Measurements from ENCODE around the gene PRELID1. TPM values are rescaled to one million over a fixed set of nuclear protein-coding genes. Genes with fewer than 3 reads are reported as not detected.
A peak's percentile ranks its signal among the peaks of the same experiment; 100 is the strongest.

The PRELID1 gene
- total and polyA plus RNA-seq, 2 donors from 2014 or later: 90.8 to 351 TPM

DNA sequence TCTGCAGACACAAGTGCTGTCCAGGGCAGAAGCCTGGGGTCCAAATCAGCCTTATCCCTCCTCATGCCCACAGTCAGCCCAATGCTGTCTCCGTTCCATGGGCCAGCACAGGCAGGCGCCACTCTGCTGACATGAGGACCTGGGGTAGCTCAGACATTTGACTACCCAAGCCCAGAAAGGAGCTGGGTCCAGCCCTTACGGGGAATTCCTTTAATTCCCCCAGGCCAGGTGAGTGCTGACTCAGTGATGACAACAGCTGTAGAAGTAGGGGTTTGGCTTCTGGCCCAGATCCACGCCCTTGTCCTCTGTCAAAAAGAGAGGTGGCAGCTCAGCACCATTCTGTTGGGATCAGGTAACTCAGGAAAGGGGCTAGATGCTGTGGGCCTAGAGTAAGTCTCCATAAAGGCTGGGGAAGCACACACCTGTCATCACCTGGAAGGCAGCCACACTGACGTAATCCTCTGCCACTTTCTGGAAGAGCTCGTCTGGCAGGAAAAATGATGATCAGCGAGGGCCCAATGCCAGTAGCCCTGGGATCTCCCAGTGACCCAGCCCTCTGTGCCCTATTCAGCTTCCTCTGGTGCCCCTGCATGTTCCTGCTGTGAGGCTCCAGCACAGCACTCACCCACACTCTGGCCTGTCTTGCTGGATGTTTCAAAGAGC lies 2.0 kb upstream of the PRELID1 start:
- Histone ChIP-seq H3K27me3 (ENCODE audit: control insufficient read depth, insufficient read depth, low read length) (no peaks in the 10 kb centered on the region), H3K9me3 (ENCODE audit: control insufficient read depth in 2 of 3, insufficient read depth in 1 of 3, low read length in 3 of 3) (no peaks in the 10 kb centered on the region), H3K27ac (ENCODE audit: low read depth in 2 of 2, low read length in 2 of 2) (peak overlapping the region; percentile 11 to 29), H3K4me1 (ENCODE audit: control insufficient read depth in 2 of 3, insufficient read depth in 2 of 3, low read depth in 1 of 3, low read length in 3 of 3) (peaks cover 0 to 32% (median 4%) of the 10 kb centered on the region in 3 donors), H3K4me3 (ENCODE audit: low read length in 3 of 3) (no peak overlapping the region), H3K36me3 (ENCODE audit: control insufficient read depth in 2 of 3, insufficient read depth in 3 of 3, low read length in 3 of 3) (peaks cover 0 to 28% (median 14%) of the 10 kb centered on the region in 3 donors), H3K9ac (ENCODE audit: low read length in 3 of 3) (peak overlapping the region in 1 of 3 donors; percentile 16)
- TF ChIP-seq, protein P1, sequence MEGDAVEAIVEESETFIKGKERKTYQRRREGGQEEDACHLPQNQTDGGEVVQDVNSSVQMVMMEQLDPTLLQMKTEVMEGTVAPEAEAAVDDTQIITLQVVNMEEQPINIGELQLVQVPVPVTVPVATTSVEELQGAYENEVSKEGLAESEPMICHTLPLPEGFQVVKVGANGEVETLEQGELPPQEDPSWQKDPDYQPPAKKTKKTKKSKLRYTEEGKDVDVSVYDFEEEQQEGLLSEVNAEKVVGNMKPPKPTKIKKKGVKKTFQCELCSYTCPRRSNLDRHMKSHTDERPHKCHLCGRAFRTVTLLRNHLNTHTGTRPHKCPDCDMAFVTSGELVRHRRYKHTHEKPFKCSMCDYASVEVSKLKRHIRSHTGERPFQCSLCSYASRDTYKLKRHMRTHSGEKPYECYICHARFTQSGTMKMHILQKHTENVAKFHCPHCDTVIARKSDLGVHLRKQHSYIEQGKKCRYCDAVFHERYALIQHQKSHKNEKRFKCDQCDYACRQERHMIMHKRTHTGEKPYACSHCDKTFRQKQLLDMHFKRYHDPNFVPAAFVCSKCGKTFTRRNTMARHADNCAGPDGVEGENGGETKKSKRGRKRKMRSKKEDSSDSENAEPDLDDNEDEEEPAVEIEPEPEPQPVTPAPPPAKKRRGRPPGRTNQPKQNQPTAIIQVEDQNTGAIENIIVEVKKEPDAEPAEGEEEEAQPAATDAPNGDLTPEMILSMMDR (IDR thresholded peaks at IDR 0.05; ENCODE audit: borderline replicate concordance, extremely low read depth, insufficient read depth): no peak
- intact Hi-C loops (cut with DNase I): no loop called here
- FAIRE-seq: no peak
- DNase-seq: peak in 1 of 5 donors; percentile 88

DNA sequence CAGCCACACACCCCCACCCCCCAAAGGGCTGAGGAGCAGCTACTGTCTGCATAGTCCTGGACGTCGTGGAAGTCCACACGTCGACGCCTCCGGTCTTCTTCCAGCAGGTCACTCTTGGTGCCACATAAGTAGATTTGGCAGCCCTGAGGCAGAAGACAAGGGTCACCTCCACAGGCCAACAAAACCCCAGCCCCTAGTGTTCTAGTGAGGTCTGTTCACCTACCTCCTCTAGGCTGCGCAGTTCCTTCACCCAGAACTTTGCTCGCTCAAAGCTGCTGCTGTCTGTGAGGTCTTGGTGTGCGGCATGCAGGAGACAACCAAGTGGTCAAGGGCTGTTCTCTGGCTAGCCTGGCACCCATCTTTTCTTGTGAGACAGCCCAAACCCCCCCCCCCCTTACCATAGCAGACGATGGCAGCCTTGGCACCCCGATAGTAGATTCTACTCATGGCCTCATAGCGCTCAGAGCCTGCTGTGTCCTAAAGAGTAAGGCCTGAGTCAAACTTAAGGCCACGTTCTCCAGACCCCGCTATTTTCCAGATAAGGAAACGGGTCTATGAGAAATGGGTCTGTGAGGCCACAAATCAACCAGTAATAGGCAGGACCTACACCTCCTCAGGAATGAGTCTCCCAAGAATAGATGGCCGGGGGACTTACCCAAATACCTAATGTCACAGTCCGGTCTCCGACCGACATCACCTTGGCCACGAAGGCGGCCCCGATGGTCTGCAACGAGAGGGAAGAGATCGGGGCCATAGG lies 1.1 kb upstream of the PRELID1 start:
- peaks cover 0 to 29% (median 4%) of the 10 kb centered on the region in 3 donors for H3K4me1 ChIP-seq (ENCODE audit: control insufficient read depth in 2 of 3, insufficient read depth in 2 of 3, low read depth in 1 of 3, low read length in 3 of 3)
- no peaks in the 10 kb centered on the region for H3K9me3 ChIP-seq (ENCODE audit: control insufficient read depth in 2 of 3, insufficient read depth in 1 of 3, low read length in 3 of 3)
- peak overlapping the region; percentile 46 to 60 (median 53) for H3K9ac ChIP-seq (ENCODE audit: low read length in 3 of 3)
- TF ChIP-seq, protein P1 (IDR thresholded peaks at IDR 0.05; ENCODE audit: borderline replicate concordance, extremely low read depth, insufficient read depth): peak; percentile 3
- H3K4me3 ChIP-seq (ENCODE audit: low read length in 3 of 3): peak overlapping the region; percentile 68 to 84 (median 80)
- DNase-seq: no peak
- intact Hi-C loops (cut with DNase I): no loop called here
- H3K27me3 ChIP-seq (ENCODE audit: control insufficient read depth, insufficient read depth, low read length): no peaks in the 10 kb centered on the region
- H3K36me3 ChIP-seq (ENCODE audit: control insufficient read depth in 2 of 3, insufficient read depth in 3 of 3, low read length in 3 of 3): peaks cover 0 to 31% (median 13%) of the 10 kb centered on the region in 3 donors
- FAIRE-seq: no peak
- peak overlapping the region; percentile 76 to 80 for H3K27ac ChIP-seq (ENCODE audit: low read depth in 2 of 2, low read length in 2 of 2)

DNA sequence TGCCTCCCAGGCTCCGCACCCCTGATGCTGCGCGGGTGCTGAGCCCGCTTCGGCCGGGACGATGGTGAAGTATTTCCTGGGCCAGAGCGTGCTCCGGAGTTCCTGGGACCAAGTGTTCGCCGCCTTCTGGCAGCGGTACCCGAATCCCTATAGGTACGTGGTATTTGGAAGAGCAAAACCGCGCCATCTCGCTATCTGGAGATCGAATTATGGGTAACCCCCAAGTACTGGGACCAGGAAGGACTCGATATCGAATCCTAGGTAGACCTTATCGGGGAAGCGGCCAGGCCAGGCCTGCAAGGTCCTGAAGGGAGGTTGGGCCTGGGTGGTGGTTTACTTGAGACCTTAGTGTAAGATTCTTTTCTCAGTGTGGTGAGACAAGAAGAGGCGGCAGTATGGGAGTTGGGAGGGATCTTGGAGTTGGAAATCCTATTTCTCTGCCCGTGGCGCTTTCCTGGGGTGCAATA lies 359 bp downstream of the PRELID1 start:
- intact Hi-C loops (cut with DNase I): no loop called here
- peak overlapping the region; percentile 30 to 71 (median 67) for H3K9ac ChIP-seq (ENCODE audit: low read length in 3 of 3)
- H3K27me3 ChIP-seq (ENCODE audit: control insufficient read depth, insufficient read depth, low read length): no peaks in the 10 kb centered on the region
- H3K36me3 ChIP-seq (ENCODE audit: control insufficient read depth in 2 of 3, insufficient read depth in 3 of 3, low read length in 3 of 3): peaks cover 0 to 27% (median 13%) of the 10 kb centered on the region in 3 donors
- H3K4me3 ChIP-seq (ENCODE audit: low read length in 3 of 3): peak overlapping the region; percentile 80 to 83 (median 83)
- TF ChIP-seq, protein P1 (IDR thresholded peaks at IDR 0.05; ENCODE audit: borderline replicate concordance, extremely low read depth, insufficient read depth): no peak
- FAIRE-seq (no peak), DNase-seq (no peak)
- H3K9me3 ChIP-seq (ENCODE audit: control insufficient read depth in 2 of 3, insufficient read depth in 1 of 3, low read length in 3 of 3): no peaks in the 10 kb centered on the region
- H3K4me1 ChIP-seq (ENCODE audit: control insufficient read depth in 2 of 3, insufficient read depth in 2 of 3, low read depth in 1 of 3, low read length in 3 of 3): peaks cover 0 to 29% (median 4%) of the 10 kb centered on the region in 3 donors
- H3K27ac ChIP-seq (ENCODE audit: low read depth in 2 of 2, low read length in 2 of 2): peak overlapping the region; percentile 23 to 76
